COLO668 (cell line): Measurements from ENCODE around the gene TBC1D22B.
"Not testable (repeated sequence)": the region's sequence is repeated elsewhere in the genome, so short reads cannot be mapped to it uniquely, and the experiment has no call there.

Experiments used
- DNase-seq: peaks from one replicate; lab custom pipeline; 2025; ENCODE audit not compliant: unreplicated experiment; lab: John Stamatoyannopoulos, UW

The TBC1D22B gene

GRCh38 chr6:37303091-37303660 lies 45.6 kb downstream of the TBC1D22B start:
- DNase-seq = no peak

DNA sequence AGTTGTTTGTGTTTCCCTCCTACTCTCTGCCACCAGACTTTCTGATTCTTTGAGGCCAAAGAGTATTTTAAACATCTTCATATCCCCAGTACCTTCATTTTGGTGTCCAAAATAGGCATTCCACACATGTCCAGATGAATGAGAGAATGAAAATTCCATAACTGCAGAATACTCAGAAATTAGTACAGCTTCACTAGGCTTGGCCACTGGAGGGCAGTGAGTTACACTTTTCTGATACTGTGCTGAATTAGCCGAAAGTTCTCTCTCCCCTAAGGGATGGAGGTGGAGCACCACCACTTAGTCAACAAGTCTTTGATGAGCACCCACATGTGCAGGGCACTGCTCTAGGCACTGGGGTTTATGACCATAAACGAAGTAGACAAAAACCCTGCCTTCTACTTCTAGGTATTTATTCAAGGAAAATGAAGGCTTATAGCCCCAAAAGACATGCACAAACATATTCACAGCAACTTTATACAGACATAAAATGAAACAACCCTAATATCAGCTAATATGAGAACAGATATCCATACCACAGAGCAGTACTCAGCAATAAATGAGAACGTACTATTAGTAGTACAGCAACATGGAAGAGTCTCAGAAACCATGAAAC lies 46.4 kb downstream of the TBC1D22B start:
- no peak for DNase-seq

- DNase-seq = no peak
Measured at GRCh38 chr6:37304766-37305165, 47.2 kb downstream of the TBC1D22B start.

DNA sequence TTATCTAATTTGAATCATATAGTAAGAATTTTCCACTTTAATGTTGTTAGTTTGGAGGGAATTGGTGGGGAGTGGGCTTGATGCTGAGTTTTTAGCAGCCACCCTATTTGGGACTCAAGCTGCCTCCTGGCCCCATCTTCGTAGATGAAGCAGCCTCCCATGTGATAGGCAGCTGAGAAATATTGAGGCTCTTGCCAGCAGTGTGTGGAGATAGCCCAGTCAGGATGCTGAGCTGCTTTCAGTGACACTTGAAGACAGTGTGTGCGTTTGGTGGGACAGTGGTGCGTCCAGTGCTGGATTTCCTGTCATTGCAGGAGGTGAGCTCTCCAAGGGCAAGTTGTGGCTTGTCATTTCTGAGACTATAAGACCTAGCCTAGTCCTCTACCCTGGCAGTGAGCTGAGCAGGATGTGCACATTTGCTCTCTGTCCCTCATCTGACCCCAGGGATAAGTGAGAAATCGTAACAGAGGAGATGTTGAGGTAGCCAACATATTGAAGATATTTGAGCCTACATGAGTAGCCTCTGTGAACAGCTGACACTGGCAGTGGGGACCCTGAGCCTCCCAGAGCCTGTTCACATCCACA lies 48.4 kb downstream of the TBC1D22B start:
- DNase-seq = no peak

- peak; percentile 1 for DNase-seq
Measured at GRCh38 chr6:37306624-37307222, 49.2 kb downstream of the TBC1D22B start.

GRCh38 chr6:37307484-37307883 lies 49.9 kb downstream of the TBC1D22B start:
- DNase-seq = not testable (repeated sequence)

DNA sequence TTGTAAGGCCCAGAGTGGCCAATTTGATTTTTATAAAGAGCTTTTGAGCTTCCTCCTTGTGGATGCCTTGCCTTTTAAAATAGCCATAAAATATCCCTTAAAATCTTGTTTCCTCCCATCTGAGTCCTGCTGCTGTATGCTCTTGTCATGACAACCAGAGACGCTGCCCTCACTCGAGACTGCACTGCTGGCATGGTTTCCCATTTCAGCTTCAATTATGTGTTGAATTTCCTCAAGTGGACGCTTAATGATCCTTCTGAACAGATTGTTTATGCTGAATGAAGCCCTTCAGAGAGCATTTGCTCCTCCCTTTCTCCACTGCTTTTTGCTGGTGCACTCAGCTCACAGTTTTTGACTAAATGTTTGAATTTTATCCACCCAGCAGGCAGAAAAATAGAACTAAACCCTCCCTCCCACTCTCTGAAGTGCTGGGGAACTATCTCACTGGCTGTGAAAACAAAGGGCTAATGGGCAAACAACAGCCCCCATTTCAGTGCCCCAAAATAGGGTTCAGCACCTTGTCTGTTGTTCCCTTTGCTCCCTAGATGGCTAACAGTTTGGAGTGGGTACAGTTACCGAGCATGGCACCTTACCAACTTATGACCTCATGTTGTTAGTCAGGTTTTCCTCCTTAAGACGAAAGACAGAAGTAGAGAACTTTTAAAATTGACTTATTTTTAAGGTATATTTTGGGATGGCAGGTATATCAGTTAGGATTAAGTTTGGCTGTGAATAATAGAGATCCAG lies 50.7 kb downstream of the TBC1D22B start:
- DNase-seq = peak; percentile 3

GRCh38 chr6:37309046-37309445 lies 51.5 kb downstream of the TBC1D22B start:
- no peak for DNase-seq

GRCh38 chr6:37309692-37310091 lies 52.1 kb downstream of the TBC1D22B start:
- DNase-seq = no peak

- no peak for DNase-seq
Measured at GRCh38 chr6:37310966-37311365, 53.4 kb downstream of the TBC1D22B start.

- DNase-seq = no peak
Measured at GRCh38 chr6:37311741-37312473, 54.3 kb downstream of the TBC1D22B start.

DNA sequence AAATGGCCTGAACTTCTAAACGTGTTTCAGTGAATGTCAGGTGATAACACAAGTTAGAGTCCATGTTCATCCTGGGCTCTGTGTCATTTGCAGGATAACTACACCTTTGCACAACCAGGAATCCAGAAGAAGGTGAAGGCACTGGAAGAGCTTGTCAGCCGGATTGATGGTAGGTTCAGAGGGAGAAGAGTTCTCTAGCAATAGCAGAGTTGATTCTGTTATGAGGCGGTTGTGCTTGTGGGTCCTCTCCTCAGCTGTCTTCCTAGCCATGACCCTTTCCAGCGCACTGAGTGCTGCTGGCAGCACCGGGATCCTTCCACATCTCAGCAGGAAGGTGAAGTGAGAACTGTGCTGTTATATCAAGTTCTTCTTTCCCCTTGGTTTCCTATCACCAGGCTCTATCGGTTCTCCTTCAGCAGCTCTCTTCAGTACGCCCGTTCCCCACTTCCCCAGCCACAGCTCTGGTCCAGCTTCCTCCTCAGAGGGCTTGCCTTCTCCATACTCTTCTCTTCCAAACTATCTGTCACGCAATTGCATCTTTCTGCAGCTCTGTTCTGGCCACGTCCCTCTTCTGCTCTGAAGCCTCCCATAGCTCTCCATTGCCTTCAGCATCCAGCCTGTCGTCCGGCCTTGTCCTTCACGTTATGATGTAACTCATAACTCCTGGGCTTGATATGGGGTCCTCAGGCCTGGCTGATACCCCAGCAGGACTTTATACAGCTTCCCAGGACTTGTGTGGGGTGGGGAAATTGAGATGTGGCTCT lies 56.3 kb downstream of the TBC1D22B start:
- DNase-seq = no peak

- peak; percentile 8 for DNase-seq
Measured at GRCh38 chr6:37314487-37315156, 57.0 kb downstream of the TBC1D22B start.

DNA sequence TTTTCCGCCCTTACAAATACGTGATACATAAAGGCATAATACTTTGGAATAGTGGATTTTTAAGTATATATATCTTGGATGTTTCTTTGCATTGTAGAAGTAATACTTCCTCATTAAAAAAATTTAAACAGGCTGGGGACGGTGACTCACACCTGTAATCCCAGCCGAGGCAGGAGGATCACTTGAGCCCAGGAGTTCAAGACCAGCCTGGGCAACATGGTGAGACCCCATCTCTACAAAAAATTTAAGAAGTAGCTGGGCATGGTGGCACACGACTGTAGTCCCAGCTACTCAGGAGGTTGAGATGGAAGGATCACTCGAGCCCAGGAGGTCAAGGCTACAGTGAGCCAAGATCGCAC lies 57.6 kb downstream of the TBC1D22B start:
- DNase-seq = no peak

DNA sequence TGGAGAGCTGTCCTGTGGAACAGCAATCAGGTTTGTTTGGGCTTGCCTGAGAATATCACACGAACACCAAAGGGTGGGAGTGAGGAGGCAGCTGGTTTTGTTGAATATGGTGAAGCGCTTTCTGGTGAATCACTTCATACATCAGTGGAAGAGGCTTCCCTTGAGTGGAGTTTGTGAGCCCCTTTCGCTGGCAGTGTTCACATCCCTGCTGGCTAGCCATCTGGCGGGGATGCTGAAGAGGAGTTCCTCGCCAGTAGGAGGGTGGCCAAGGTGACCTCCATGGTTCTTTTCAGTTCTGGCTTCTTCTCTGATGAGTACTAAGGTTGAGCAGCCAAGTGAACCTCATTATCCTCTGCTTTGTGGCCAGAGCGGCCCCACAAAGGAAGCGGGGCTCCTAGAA lies 58.5 kb downstream of the TBC1D22B start:
- DNase-seq = no peak

DNA sequence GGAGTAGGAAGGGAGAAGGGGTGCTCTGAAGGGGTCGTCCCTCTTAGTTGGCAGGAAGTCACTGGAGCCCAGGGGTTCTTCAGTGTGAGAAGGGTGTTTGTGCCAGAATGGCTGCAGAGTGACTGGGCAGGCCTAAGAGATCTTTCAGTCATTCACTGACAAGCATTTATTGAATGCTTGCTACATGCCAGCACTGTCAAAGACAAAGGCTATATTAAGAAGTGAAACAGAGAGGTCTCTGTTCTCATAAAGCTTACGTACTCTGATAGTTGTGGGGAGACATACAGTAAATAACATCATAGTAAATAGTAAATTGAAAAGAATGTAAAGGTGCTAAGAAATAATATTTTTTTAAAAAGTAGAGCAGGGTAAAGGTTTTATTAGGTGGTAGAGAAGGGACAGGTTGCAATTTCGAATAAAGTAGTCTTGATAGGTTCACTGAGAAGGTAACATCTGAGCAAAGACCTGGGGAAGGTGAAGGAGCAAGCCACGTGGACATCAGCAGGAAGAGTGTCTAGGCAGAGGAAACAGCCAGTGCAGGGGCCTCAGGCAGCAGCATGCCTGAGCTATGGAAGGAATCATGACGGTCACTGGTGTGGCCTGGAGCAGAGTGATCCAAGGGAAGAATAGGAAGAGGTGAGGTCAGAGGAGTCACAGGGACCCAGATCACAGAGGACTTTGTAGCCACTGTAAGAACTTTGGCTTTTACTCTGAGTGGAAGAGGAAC lies 59.9 kb downstream of the TBC1D22B start:
- no peak for DNase-seq

DNA sequence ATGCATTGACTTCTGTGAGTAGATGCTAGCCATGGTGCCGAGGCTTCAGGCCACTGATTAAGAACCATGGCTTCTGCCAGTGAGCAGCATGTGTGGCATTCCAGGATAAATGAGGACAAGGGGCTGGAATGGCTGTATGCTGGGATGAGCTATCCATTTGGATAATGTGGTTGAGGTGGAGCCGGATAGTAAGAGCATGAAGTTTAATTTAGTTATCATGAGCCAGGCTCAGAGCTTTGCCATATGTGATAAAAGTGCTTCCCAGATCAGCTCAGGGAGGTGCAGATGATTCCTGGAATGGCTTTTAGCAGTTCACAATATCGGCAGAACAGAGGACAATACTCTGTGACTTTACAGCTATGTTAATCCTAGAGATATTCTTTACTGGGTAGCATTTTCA lies 61.6 kb downstream of the TBC1D22B start:
- DNase-seq = no peak

GRCh38 chr6:37319856-37320480 lies 62.4 kb downstream of the TBC1D22B start:
- no peak for DNase-seq

DNA sequence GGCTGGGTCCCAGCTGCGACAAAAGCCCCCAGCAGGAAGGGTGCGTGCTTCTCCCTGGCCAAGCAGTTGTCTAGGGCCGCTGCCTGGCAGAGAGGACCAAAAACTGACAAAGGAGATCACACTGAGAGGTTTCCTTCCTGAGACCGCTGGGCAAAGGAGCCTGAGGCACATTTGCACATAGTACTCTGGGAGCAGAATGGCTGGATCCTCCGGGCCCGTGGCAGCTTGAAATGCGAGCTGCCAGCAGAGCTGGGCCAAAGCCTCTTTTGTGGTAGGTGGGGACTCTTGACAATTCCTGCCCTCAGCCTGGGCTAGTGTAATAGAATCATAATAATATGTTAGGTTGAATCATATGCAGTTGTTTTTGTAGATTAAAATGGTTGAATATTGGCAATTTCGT lies 63.1 kb downstream of the TBC1D22B start:
- no peak for DNase-seq
